ENCODE results near the gene RFX8. TPM values are rescaled to one million over a fixed set of nuclear protein-coding genes. Genes with fewer than 3 reads are reported as not detected.

RFX8 gene
- total RNA-seq, 4 donors from 2014 or later: 0.52 to 0.84 TPM; not detected in 2

GRCh38 chr2:101516823-101517690 is 42.1 kb upstream of the RFX8 start:
- intact Hi-C loops (cut with DNase I; ENCODE audit: low total_unique reads): no loop called here
- whole genome bisulfite sequencing, 2 donors: 57 to 71% methylated on average over 8 of the region's 8 CpGs

DNA sequence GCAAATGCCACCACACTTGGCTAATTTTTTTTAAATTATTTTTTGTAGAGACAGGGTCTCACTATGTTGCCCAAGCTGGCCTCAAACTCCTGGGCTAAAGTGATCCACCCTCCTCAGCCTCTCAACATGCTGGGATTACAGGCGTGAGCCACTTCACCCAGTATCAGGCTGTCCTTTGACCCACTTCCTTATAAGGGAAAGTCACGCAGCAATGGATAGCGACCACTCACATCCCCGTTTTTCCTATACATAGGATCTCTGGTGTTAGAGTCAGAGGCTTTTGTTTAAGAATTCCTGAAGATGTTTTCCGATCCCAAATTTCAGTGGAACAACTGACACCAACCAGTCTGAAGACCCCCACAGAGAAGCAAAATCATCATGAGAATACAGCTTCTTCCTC is 41.4 kb upstream of the RFX8 start:
- DNase-seq (ENCODE audit: low spot score in 2 of 2): no peak
- no peak overlapping the region for H3K4me3 ChIP-seq (ENCODE audit: low read depth, poor library complexity, severe bottlenecking)
- TF ChIP-seq, protein P1, sequence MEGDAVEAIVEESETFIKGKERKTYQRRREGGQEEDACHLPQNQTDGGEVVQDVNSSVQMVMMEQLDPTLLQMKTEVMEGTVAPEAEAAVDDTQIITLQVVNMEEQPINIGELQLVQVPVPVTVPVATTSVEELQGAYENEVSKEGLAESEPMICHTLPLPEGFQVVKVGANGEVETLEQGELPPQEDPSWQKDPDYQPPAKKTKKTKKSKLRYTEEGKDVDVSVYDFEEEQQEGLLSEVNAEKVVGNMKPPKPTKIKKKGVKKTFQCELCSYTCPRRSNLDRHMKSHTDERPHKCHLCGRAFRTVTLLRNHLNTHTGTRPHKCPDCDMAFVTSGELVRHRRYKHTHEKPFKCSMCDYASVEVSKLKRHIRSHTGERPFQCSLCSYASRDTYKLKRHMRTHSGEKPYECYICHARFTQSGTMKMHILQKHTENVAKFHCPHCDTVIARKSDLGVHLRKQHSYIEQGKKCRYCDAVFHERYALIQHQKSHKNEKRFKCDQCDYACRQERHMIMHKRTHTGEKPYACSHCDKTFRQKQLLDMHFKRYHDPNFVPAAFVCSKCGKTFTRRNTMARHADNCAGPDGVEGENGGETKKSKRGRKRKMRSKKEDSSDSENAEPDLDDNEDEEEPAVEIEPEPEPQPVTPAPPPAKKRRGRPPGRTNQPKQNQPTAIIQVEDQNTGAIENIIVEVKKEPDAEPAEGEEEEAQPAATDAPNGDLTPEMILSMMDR (IDR thresholded peaks at IDR 0.05): no peak
- TF ChIP-seq POLR2A (IDR thresholded peaks at IDR 0.05): no peak
- intact Hi-C loops (cut with DNase I; ENCODE audit: low total_unique reads): no loop called here
- WGBS, 2 donors: 95 to 96% methylated on average over 5 of the region's 5 CpGs

More at GRCh38 chr2:101516823-101517690, 42.1 kb upstream of the RFX8 start:
- TF ChIP-seq POLR2A (IDR thresholded peaks at IDR 0.05): no peak
- TF ChIP-seq, protein P1 (IDR thresholded peaks at IDR 0.05): no peak
- no peak overlapping the region for H3K4me3 ChIP-seq (ENCODE audit: low read depth, poor library complexity, severe bottlenecking)
- DNase-seq (ENCODE audit: low spot score in 2 of 2): no peak

GRCh38 chr2:101515477-101515876 is 40.6 kb upstream of the RFX8 start:
- no peak for DNase-seq (ENCODE audit: low spot score in 2 of 2)
- H3K4me3 ChIP-seq (ENCODE audit: low read depth, poor library complexity, severe bottlenecking): no peak overlapping the region
- TF ChIP-seq, protein P1 (IDR thresholded peaks at IDR 0.05): no peak
- TF ChIP-seq POLR2A (IDR thresholded peaks at IDR 0.05): no peak
- WGBS, 2 donors: 22 to 30% methylated on average over 5 of the region's 5 CpGs
- intact Hi-C loops (cut with DNase I; ENCODE audit: low total_unique reads): no loop called here

- no peak overlapping the region for H3K4me3 ChIP-seq (ENCODE audit: low read depth, poor library complexity, severe bottlenecking)
- TF ChIP-seq, protein P1 (IDR thresholded peaks at IDR 0.05): no peak
- TF ChIP-seq POLR2A (IDR thresholded peaks at IDR 0.05): no peak
- WGBS, 2 donors: 88 to 93% methylated on average over 3 of the region's 3 CpGs
- DNase-seq (ENCODE audit: low spot score in 2 of 2): no peak
- intact Hi-C loops (cut with DNase I; ENCODE audit: low total_unique reads): no loop called here
Observed at GRCh38 chr2:101512993-101513392, 38.1 kb upstream of the RFX8 start.

DNA sequence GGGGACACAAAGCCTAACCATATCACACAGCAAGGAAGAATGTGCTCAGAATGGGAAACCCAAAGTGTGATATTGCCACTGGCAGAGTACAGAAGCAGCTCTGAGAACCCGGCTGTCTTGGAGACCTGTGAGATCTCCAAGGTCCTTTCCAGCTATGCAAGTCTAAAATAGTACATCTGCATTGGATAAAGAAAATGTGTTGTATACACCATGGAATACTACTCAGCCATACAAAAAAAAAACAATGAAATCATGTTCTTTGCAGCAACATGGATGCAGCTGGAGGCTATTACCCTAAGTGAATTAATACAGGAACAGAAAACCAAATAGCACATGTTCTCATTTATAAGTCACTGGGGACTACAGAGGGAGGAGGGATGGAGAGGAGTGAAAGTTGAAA is 36.5 kb upstream of the RFX8 start:
- no peak overlapping the region for H3K4me3 ChIP-seq (ENCODE audit: low read depth, poor library complexity, severe bottlenecking)
- TF ChIP-seq POLR2A (IDR thresholded peaks at IDR 0.05): no peak
- TF ChIP-seq, protein P1 (IDR thresholded peaks at IDR 0.05): no peak
- DNase-seq (ENCODE audit: low spot score in 2 of 2): no peak
- WGBS, 2 donors: 82 to 93% methylated on average over 1 of the region's 1 CpG
- intact Hi-C loops (cut with DNase I; ENCODE audit: low total_unique reads): no loop called here

Measured in lower leg skin (tissue), 4 donors.